Hematopoietic multipotent progenitor cell treated with erythropoietin and hydrocortisone succinate and interleukin-3 and kit ligand, for 6 days (in vitro differentiated cells): Measurements from ENCODE around the gene SYNCRIP.
A peak's percentile ranks its signal among the peaks of the same experiment; 100 is the strongest.
"Not testable (repeated sequence)": the region's sequence is repeated elsewhere in the genome, so short reads cannot be mapped to it uniquely, and the experiment has no call there.

ENCODE experiments used
- DNase-seq: peaks from one replicate; pipeline ENCODE4 v3.0.0-alpha.2; 2015

Gene SYNCRIP

GRCh38 chr6:85642774-85643536 lies at the start of gene SYNCRIP:
Gene SYNCRIP (minus strand): TSS chr6:85642886. CDS start chr6:85641439, 1,447 bp downstream.
- DNase-seq = peak; percentile 99

- DNase-seq = no peak
These were observed 48.8 kb upstream of the SYNCRIP start for GRCh38 chr6:85691478-85691877.

DNA sequence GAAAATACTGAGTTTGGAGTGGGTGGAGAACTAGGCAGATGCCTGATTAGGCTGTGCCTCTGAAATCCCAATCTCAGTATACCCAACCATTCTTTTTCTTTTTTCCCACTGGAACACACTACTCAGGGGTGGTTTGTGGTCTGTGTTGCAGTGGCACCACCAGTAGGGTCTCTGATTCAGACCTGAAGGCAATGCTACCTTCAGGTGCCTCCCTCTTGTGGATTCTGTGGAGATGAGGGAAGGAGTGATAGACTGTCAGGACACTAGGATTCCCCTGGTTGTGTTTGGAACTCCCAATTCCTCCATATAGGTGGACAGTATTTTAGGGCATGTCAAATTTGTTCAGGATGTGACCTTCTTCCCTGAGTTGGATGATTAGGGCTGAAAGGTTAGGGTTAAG lies 47.4 kb upstream of the SYNCRIP start:
- no peak for DNase-seq

GRCh38 chr6:85685713-85686112 lies 43.0 kb upstream of the SYNCRIP start:
- DNase-seq = no peak

DNA sequence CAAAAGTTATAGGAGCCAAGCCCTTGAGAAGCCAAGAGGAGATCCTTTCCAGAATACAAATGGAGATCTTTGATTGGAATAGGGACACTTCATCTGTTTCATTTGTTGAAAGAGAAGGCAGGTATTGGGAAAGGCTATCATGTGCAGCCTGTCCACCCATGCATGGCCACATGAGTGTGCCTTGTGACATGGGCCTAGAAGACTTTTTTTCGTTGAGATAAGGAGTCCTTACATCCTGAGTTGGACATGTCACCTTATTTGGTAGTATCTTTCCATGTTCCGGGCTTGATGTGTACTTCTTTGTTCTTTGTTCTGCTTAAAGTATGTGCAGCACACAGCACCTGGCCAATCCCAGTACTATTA lies 42.1 kb upstream of the SYNCRIP start:
- DNase-seq = no peak

DNA sequence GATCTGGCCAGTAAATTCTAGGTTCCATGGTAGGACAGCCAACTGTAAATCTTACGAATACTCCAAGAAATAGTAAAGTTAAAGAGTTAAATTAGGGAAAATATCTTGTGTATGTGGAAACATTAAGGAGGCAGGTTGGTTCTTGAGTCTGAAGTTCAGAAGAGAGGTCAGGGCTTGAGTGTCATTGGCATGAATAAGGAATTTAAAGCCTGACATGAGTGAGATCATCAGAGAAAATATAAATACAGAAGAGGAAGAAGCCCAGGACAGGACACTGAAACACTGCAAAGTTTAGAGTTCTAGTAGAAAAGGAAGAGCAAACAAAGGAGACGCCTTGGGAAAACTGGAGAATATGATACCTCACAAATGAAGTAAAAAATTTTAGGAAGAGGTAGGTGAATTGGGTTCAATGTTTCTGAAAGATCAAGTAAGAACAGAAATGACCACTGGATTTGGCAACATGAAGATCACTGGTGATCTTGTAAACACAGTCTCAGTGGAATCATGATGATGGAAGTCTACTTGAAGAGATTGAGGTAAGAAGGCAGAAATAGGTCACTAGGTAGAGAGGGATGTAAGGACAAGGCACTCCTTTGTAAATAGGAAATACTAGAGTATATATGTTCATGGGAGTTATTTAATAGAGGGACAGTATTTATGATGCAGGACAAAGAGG lies 41.6 kb upstream of the SYNCRIP start:
- DNase-seq = no peak

- not testable (repeated sequence) for DNase-seq
These were observed 39.2 kb upstream of the SYNCRIP start for GRCh38 chr6:85681899-85682298.

GRCh38 chr6:85680388-85680787 lies 37.7 kb upstream of the SYNCRIP start:
- DNase-seq = peak; percentile 47

DNA sequence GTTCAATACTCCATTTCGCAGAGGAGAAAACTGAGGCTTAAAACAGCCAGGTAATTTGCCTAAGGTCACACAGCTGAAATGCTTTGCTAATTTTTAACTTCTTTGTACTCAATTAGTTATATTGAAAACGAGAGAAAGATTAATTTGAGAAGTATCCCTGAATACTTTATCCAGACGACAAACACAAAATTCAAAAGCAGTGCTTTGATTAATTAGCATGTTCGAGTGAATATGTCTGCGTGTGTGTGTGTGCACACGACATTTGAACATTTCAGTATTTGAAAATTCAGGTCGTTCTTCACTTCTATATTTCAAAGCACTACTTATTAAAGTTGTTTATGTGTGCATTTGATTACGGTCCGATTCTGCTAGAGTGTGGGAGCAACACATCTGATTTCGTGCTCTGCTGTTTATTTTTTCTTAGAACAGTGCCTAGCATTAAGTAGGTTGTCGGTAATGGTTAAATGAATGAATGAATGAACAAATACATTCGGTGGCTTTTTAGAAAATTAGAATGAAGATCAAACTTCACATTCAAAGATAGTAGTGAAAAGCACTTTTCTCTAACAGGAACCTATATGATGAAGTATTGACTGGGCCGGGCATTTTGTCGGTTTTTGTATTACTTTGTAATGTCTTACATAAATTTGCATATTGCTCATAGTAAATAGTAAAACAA lies 36.9 kb upstream of the SYNCRIP start:
- DNase-seq = peak; percentile 45

- peak; percentile 99 for DNase-seq
These were observed 36.1 kb upstream of the SYNCRIP start for GRCh38 chr6:85678602-85679444.

- no peak for DNase-seq
These were observed 35.4 kb upstream of the SYNCRIP start for GRCh38 chr6:85678026-85678601.

DNA sequence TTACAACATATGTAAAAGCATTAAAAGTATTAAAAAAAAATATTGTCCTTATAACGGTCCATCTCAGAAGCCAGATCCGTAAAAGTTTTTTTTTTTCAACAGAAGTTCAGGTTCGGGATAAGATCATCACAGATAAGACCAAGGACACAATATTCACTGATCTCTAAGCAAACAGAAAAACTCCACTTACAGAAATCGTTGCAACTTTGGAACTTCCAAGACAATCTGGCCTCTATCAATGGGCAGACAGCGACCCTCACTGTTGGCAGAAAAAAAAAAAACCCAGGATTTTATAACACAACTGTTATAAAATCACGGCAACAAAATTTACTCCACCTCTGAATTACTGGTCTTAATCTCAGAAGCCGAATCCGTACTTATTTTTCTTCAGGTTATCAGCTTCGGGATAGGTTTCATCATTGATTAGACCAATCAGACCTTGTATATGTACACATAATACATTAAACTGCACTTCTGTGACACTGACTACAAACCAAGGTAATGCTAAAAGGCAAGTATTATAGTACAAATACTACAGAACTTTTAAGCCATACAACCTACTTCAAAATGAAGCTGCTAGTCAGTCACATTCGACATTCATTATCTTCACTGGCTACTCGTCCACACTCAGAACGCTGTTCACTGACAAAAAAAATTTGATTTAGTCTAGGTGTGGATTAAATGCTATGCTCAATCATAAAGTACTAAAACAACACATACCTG lies 34.7 kb upstream of the SYNCRIP start:
- peak; percentile 55 for DNase-seq

GRCh38 chr6:85676086-85676729 lies 33.5 kb upstream of the SYNCRIP start:
- peak; percentile 24 for DNase-seq

GRCh38 chr6:85675030-85675819 lies 32.5 kb upstream of the SYNCRIP start:
- peak; percentile 58 for DNase-seq

GRCh38 chr6:85674604-85675003 lies 31.9 kb upstream of the SYNCRIP start:
- peak; percentile 27 for DNase-seq

DNA sequence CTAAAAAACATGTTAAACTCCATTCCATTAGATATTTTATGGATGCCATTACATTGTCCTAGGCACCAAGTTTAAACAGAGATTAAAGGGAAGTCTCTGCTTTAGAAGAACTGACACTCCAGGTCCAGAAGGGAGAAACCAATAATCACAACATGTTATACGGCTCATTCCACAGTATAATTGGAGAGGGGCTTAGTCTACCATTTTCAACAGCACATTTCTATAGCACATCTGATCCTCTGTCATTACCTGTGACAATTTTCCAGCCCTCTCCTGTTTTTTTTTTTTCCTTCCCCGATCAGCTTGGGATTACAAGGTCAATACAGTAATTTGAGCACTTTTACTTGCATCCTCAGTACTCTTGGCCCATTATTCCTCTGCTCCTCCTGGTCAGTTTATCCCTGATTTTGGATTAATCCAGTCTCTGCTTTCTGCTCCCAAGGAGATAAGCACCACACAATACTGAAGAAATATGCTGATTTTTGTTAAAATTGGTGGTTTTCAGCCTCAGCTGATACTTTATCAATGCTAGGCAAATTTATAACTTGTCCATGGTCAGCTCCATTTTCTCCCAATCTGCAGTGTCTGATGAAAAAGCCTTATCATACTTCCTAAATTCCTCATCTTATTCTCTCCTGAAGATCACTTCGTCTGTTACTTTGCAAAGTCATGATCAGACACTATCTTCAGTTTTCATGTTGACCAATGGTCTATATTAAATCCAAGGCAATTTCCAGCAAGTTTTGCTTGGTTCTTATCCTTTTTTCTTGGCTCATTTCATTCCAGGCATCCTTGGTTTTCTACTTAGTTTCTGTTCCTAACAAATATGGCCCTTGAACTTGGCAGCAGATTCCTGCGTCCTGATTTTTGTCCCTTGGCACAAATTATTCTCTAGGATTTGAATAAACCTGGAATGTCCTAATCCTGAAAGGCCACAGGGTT lies 30.8 kb upstream of the SYNCRIP start:
- peak; percentile 42 for DNase-seq

DNA sequence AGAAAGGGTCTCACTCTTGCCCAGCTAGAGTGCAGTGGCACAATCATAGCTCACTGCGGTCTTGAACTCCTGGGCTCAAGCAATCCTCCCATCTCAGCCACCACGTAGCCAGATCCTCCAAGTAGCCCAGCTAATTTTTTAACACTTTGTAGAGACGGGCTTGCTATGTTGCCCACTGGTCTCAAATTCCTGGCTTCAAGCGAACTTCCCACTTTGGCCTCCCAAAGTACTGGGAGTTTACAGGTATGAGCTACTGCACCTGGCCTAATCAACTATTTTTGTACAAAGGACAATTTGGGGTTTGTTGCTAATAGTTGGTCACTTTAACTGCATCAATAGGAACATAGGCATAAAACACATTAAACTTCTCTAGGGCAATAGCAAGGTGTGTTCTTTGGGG lies 29.9 kb upstream of the SYNCRIP start:
- DNase-seq = peak; percentile 14

DNA sequence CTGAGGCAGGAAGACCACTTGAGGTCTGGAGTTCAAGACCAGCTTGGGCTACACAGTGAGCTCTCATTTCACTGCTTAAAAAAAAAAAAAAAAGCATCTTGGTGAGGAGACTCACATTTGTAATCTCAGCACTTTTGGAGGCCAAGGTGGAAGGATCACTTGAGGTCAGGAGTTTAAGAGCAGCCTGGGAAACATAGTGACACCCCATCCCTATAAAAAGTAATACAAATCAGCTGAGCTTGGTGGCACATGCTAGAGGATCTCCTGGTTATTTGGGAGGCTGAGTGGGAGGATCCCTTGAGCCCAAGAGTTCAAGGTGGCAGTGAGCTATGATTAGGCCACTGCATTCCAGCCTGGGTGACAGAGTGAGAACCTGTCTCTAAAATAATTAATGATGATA lies 29.4 kb upstream of the SYNCRIP start:
- peak; percentile 19 for DNase-seq

GRCh38 chr6:85670573-85670972 lies 27.9 kb upstream of the SYNCRIP start:
- DNase-seq = no peak
